GM12878 (cell line): ENCODE results near the gene SLC28A1. TPM values are rescaled to one million over a fixed set of nuclear protein-coding genes. Genes with fewer than 3 reads are reported as not detected.

ENCODE experiments used
- ATAC-seq: fragments of 200-7000 bp; cut with Tn5 transposase; 3 replicates; pipeline ENCODE4 v1.9.1; 2020; ENCODE audit warnings: mild to moderate bottlenecking, moderate library complexity
- BruUV-seq: library from RNA; stranded (reverse); fragments of 400-500 nt; replicated peaks from 2 replicates; lab custom pipeline; 2021; lab: Mats Ljungman, UMichigan
- CTCF ChIA-PET: fragments of 300-600 bp; sonication (Branson Sonifier 250); formaldehyde crosslinking; extraction: SDS; loops from one replicate; lab custom pipeline; 2021; ENCODE audit warnings: inconsistent platforms; lab: Yijun Ruan, JAX
- POLR2A ChIA-PET: fragments of 350-600 bp; formaldehyde crosslinking; extraction: SDS; loops from one replicate; lab custom pipeline; 2021; ENCODE audit warnings: inconsistent platforms; lab: Charles Lee
- RAD21 ChIA-PET: fragments of 300-600 bp; sonication (Branson Sonifier 250); formaldehyde crosslinking; loops from one replicate; lab custom pipeline; 2023; ENCODE audit warnings: antibody characterized with exemption; ENCODE audit not compliant: unreplicated experiment; lab: Charles Lee
- SMC1A ChIA-PET: fragments of 300-600 bp; sonication (Branson Sonifier 250); formaldehyde crosslinking; loops from one replicate; lab custom pipeline; 2023; ENCODE audit not compliant: unreplicated experiment, uncharacterized antibody; lab: Charles Lee
- DNase-seq: peaks from one replicate; pipeline ENCODE4 v3.0.0-alpha.2; 2011; ENCODE audit warnings: low read depth, low spot score
- FAIRE-seq: peaks from 3 replicates; lab custom pipeline; 2011; peaks lifted over from hg19 to GRCh38; lab: Jason Lieb, UNC
- H2AFZ ChIP-seq: 2 replicates; pipeline ENCODE4 v1.6.0; 2011; ENCODE audit warnings: low read depth, low read length, control low read depth; ENCODE audit not compliant: control insufficient read depth
- H3K27ac ChIP-seq: 2 replicates; pipeline ENCODE4 v1.5.1; 2011; ENCODE audit warnings: control low read depth; ENCODE audit not compliant: control insufficient read depth, insufficient read depth
- H3K27me3 ChIP-seq, 2 experiments: replicated peaks in 1 of 2; 2 replicates each; pipeline versions ENCODE4 v1.6.0 to v1.6.1; 2011; ENCODE audit warnings: low read length in 1 of 2; ENCODE audit not compliant: control insufficient read depth in 2 of 2, insufficient read depth in 2 of 2
- H3K36me3 ChIP-seq, 2 experiments: 2 replicates each; pipeline ENCODE4 v1.5.1; 2011; ENCODE audit warnings: low read length in 1 of 2; ENCODE audit not compliant: control insufficient read depth in 2 of 2, insufficient read depth in 2 of 2
- H3K4me1 ChIP-seq: 2 replicates; pipeline ENCODE4 v1.6.1; 2011; ENCODE audit warnings: mild to moderate bottlenecking, low read length, moderate library complexity, mixed read lengths; ENCODE audit not compliant: control insufficient read depth, insufficient read depth
- H3K4me2 ChIP-seq: 2 replicates; pipeline ENCODE4 v1.6.0; 2011; ENCODE audit warnings: control low read depth; ENCODE audit not compliant: control insufficient read depth, insufficient read depth
- H3K4me3 ChIP-seq: fragments of 200-600 bp; sonication (generic); 2 replicates; pipeline ENCODE4 v1.5.1; 2016
- H3K79me2 ChIP-seq: 2 replicates; pipeline ENCODE4 v1.6.0; 2011; ENCODE audit warnings: low read length; ENCODE audit not compliant: control insufficient read depth, insufficient read depth
- H3K9ac ChIP-seq: 2 replicates; pipeline ENCODE4 v1.8.0; 2011; ENCODE audit warnings: low read length, control low read depth, mixed read lengths; ENCODE audit not compliant: control insufficient read depth, insufficient read depth
- H3K9me3 ChIP-seq: replicated peaks from 3 replicates; pipeline ENCODE4 v1.5.1; 2011; ENCODE audit warnings: mild to moderate bottlenecking, low read length; ENCODE audit not compliant: control insufficient read depth, insufficient read depth
- H4K20me1 ChIP-seq: 2 replicates; pipeline ENCODE4 v1.6.0; 2011; ENCODE audit not compliant: control insufficient read depth, insufficient read depth
- CBX3 ChIP-seq: fragments of 200-600 bp; sonication (generic); IDR thresholded peaks from 2 replicates; pipeline ENCODE4 v1.6.1; 2016; ENCODE audit warnings: low read depth, borderline replicate concordance
- IKZF2 ChIP-seq, 2 experiments: fragments of 450-650 bp; IDR thresholded peaks; 2 replicates each; pipeline ENCODE4 v1.6.1; 2017; ENCODE audit warnings: mild to moderate bottlenecking in 2 of 2, moderate library complexity in 2 of 2
- KAT2A ChIP-seq: conservative IDR thresholded peaks from 2 replicates; pipeline ENCODE4 v1.6.1; 2011; ENCODE audit warnings: low read depth, low read length; ENCODE audit not compliant: control insufficient read depth
- POLR2AphosphoS2 ChIP-seq: IDR thresholded peaks from 2 replicates; pipeline ENCODE4 v1.6.1; 2011; ENCODE audit warnings: low read depth, mild to moderate bottlenecking, low read length, improper control_type of control experiment, moderate library complexity
- SMC3 ChIP-seq: IDR thresholded peaks from 2 replicates; pipeline ENCODE4 v1.6.1; 2011; ENCODE audit warnings: low read length, improper control_type of control experiment, borderline replicate concordance
- TAF1 ChIP-seq: IDR thresholded peaks from 2 replicates; pipeline ENCODE4 v1.6.1; 2011; ENCODE audit warnings: mild to moderate bottlenecking, low read depth, low read length, borderline replicate concordance
- ZSCAN29 ChIP-seq: fragments of 450-650 bp; IDR thresholded peaks from 2 replicates; pipeline ENCODE4 v1.6.1; 2017; ENCODE audit warnings: mild to moderate bottlenecking, moderate library complexity
- WGBS: methylation state at CpG from one replicate; pipeline ENCODE4 v1.1.6; 2016; ENCODE audit warnings: low lambda C conversion rate; ENCODE audit not compliant: insufficient replicate concordance, insufficient coverage; ENCODE audit errors: missing lambda C conversion rate; 5-methylcytosine and 5-hydroxymethylcytosine counted together
- in situ Hi-C: fragments of 300-500 bp; cut with MboI; formaldehyde crosslinking; loops from 9 replicates; pipeline ENCODE4 v1.14.3; 2018; ENCODE audit warnings: mixed read lengths
- intact Hi-C: fragments of 100-400 bp; cut with micrococcal nuclease; formaldehyde crosslinking; loops from one replicate; pipeline ENCODE4 v1.14.2; 2022; ENCODE audit not compliant: unreplicated experiment
- polyA plus RNA-seq, 11 experiments: library from polyadenylated mRNA; depleted of rRNA in 4 of 11; unstranded in 6 of 11; stranded (reverse) in 5 of 11; fragments of >200 nt; fragmentation: Nextera tagmentation in 4 of 11; fragmentation: Illumina TruSeq in 1 of 11; extraction: Ambion mirVana in 4 of 11; extraction: Trizol in 1 of 11; gene quantifications; 1 replicate in 1 of 11; 2 replicates in 10 of 11; pipeline versions ENCODE4 v1.2.1 to v1.2.3, GENCODE V29; 2011 to 2016; ENCODE audit warnings: inconsistent platforms in 2 of 11, missing spikeins in 2 of 11, low read depth in 1 of 11
- total RNA-seq, 4 experiments: library from RNA; depleted of rRNA in 3 of 4; stranded (reverse); fragments of >200 nt in 3 of 4; fragmentation: Illumina TruSeq in 1 of 4; extraction: Trizol in 1 of 4; gene quantifications; 2 replicates each; pipeline versions ENCODE4 v1.2.1 to v1.2.3, GENCODE V29; 2013 to 2021
- TF ChIP-seq, protein P1 (sequence below): IDR thresholded peaks from 2 replicates; pipeline ENCODE4 v1.6.1; 2012; ENCODE audit warnings: improper control_type of control experiment, low read depth, low read length; ENCODE audit not compliant: insufficient replicate concordance
- TF ChIP-seq, protein P2 (sequence below): fragments of 450-650 bp; IDR thresholded peaks from 2 replicates; pipeline ENCODE4 v1.6.1; 2018; ENCODE audit warnings: mild to moderate bottlenecking, low read depth, moderate library complexity; ENCODE audit not compliant: partially characterized antibody

The SLC28A1 gene
- total and polyA plus RNA-seq, 10 of the 15 experiments (the other 5 are each of a cell fraction or from before 2014, with no cell fraction given), result not detected

DNA sequence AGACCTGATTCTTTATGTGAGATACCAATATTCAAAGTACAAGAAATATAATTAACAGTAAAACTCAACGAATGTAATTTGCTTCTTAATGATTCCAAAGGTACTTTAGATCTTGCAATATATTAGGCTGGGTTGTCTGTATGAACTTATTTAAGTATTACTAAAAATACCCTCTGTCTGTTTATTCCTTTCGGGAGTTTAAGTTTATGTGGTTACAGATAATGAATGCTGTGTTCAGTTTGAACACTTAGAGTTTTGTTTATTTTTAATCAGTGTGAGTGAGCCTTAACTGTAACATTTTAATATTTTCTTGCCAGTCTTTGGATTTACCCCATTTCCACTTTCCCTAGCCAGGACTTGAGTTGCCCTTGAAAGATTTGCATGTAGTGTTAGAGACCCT lies 100.7 kb downstream of the SLC28A1 start:
- H3K27ac ChIP-seq, result peak overlapping the region; percentile 15; the same call in 1 of the 2 replicates
- no peak for TF ChIP-seq CBX3
- no peak for TF ChIP-seq IKZF2 (IDR thresholded peaks at IDR 0.05)
- TF ChIP-seq, protein P1, sequence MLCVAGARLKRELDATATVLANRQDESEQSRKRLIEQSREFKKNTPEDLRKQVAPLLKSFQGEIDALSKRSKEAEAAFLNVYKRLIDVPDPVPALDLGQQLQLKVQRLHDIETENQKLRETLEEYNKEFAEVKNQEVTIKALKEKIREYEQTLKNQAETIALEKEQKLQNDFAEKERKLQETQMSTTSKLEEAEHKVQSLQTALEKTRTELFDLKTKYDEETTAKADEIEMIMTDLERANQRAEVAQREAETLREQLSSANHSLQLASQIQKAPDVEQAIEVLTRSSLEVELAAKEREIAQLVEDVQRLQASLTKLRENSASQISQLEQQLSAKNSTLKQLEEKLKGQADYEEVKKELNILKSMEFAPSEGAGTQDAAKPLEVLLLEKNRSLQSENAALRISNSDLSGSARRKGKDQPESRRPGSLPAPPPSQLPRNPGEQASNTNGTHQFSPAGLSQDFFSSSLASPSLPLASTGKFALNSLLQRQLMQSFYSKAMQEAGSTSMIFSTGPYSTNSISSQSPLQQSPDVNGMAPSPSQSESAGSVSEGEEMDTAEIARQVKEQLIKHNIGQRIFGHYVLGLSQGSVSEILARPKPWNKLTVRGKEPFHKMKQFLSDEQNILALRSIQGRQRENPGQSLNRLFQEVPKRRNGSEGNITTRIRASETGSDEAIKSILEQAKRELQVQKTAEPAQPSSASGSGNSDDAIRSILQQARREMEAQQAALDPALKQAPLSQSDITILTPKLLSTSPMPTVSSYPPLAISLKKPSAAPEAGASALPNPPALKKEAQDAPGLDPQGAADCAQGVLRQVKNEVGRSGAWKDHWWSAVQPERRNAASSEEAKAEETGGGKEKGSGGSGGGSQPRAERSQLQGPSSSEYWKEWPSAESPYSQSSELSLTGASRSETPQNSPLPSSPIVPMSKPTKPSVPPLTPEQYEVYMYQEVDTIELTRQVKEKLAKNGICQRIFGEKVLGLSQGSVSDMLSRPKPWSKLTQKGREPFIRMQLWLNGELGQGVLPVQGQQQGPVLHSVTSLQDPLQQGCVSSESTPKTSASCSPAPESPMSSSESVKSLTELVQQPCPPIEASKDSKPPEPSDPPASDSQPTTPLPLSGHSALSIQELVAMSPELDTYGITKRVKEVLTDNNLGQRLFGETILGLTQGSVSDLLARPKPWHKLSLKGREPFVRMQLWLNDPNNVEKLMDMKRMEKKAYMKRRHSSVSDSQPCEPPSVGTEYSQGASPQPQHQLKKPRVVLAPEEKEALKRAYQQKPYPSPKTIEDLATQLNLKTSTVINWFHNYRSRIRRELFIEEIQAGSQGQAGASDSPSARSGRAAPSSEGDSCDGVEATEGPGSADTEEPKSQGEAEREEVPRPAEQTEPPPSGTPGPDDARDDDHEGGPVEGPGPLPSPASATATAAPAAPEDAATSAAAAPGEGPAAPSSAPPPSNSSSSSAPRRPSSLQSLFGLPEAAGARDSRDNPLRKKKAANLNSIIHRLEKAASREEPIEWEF, result no peak
- TF ChIP-seq TAF1, result no peak
- TF ChIP-seq, protein P2, sequence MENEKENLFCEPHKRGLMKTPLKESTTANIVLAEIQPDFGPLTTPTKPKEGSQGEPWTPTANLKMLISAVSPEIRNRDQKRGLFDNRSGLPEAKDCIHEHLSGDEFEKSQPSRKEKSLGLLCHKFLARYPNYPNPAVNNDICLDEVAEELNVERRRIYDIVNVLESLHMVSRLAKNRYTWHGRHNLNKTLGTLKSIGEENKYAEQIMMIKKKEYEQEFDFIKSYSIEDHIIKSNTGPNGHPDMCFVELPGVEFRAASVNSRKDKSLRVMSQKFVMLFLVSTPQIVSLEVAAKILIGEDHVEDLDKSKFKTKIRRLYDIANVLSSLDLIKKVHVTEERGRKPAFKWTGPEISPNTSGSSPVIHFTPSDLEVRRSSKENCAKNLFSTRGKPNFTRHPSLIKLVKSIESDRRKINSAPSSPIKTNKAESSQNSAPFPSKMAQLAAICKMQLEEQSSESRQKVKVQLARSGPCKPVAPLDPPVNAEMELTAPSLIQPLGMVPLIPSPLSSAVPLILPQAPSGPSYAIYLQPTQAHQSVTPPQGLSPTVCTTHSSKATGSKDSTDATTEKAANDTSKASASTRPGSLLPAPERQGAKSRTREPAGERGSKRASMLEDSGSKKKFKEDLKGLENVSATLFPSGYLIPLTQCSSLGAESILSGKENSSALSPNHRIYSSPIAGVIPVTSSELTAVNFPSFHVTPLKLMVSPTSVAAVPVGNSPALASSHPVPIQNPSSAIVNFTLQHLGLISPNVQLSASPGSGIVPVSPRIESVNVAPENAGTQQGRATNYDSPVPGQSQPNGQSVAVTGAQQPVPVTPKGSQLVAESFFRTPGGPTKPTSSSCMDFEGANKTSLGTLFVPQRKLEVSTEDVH, result no peak
- no peak for TF ChIP-seq KAT2A
- no peak for TF ChIP-seq POLR2AphosphoS2
- TF ChIP-seq SMC3, result no peak
- TF ChIP-seq ZSCAN29, result no peak
- H3K27me3 ChIP-seq, result no peaks in the 10 kb centered on the region
- H3K4me1 ChIP-seq, result peaks cover 26% of the 10 kb centered on the region
- intact Hi-C loops, result no loop called here
- POLR2A ChIA-PET, result no interaction called here
- H3K4me3 ChIP-seq, result peak overlapping the region; percentile 52; the same call in 1 of the 2 replicates
- BruUV-seq, result no TSS peak
- H4K20me1 ChIP-seq, result no peaks in the 10 kb centered on the region
- DNase-seq, result no peak
- RAD21 ChIA-PET, result no interaction called here
- no peak overlapping the region for H2AFZ ChIP-seq
- no peak overlapping the region for H3K9ac ChIP-seq
- in situ Hi-C loops, result no loop called here
- H3K4me2 ChIP-seq, result peak overlapping the region; percentile 57
- no peaks in the 10 kb centered on the region for H3K9me3 ChIP-seq
- H3K79me2 ChIP-seq, result peaks cover 87% of the 10 kb centered on the region
- H3K36me3 ChIP-seq, result no peaks in the 10 kb centered on the region; a peak in 1 of 4 replicates
- WGBS, result 48% methylated on average over 2 of the region's 2 CpGs
- CTCF ChIA-PET, result no interaction called here
- SMC1A ChIA-PET, result no interaction called here
- no peak for FAIRE-seq
- ATAC-seq, result no peak
